A204.1 (cell line): ENCODE data around the gene HLA-F.

ENCODE experiments used
- FAIRE-seq: peaks from 2 replicates; lab custom pipeline; 2012; peaks lifted over from hg19 to GRCh38; lab: Jason Lieb, UNC

Gene HLA-F

GRCh38 chr6:29744621-29745020 lies 21.4 kb downstream of the HLA-F start:
- no peak for FAIRE-seq

DNA sequence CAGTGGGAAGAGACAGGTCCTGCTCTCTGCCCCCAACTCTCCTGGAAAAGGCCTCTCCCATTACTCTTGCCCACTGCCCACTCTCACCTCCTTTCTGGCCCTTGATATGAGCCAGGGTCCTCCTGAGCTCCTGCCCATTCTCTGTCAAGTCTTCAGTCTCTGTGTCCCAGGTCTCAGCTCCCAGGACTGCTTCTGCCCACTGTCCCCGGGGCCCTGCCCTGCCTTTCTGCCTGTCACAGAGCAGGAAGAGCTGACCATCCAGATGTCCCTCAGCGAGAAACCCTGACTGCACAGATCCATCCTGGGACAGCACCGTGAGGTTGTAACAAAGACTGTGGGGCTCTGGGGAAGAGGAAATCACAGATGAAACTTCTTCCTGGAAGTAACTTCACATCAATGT lies 22.2 kb downstream of the HLA-F start:
- no peak for FAIRE-seq

GRCh38 chr6:29745855-29746449 lies 22.7 kb downstream of the HLA-F start:
- no peak for FAIRE-seq

DNA sequence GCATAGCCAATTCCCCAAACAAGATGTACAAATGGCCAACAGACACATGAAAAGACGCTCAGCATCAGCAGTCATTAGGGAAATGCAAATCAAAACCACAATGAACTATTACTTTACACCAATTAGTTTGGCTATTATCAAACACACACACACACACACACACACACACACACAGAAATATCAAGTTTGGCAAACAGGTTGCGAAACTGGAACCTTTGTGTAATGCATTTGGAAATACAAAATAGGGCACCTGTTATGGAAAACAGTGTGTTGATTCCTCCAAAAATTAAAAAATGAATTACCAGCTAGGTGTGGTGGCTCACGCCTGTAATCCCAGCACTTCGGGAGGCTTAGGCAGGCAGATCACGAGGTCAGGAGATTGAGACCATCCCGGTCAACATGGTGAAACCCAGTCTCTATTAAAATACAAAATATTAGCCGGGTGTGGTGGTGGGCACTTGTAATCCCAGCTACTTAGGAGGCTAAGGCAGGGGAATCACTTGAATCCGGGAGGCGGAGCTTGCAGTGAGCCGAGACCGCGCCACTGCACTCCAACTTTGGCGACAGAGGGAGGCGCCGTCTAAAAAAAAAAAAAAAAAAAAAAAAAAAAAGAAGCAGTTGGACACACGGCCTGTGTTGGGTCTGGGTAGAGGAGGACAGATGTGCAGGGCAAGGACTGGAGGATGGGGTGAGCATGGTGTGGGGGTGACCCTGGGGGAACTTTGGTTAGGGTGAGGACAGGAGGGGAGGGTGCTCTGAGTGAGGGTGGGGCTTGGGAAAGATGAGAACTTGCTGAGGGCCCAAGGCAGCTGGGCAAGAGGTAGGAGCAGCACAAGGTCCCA lies 23.8 kb downstream of the HLA-F start:
- no peak for FAIRE-seq

- FAIRE-seq: no peak
These were observed 24.5 kb downstream of the HLA-F start for GRCh38 chr6:29747688-29748250.

GRCh38 chr6:29748391-29749307 lies 25.4 kb downstream of the HLA-F start:
- FAIRE-seq: no peak

DNA sequence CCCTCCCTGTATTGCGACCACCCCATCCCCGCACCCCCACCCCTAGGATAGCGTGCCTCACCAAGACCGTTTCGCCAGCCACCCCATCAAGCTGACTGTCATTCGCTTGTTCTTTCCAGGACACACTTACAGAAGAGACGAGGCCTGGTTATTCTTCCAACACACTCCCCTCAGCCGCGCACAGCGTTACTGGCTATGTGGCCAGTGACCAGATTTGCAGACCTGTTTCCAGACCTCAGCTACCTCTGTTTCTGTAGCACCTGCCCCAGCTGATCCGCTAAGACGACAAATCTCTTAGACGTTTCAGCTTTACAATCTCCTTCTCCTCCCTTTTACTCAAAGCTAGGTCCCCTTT lies 26.1 kb downstream of the HLA-F start:
- no peak for FAIRE-seq

DNA sequence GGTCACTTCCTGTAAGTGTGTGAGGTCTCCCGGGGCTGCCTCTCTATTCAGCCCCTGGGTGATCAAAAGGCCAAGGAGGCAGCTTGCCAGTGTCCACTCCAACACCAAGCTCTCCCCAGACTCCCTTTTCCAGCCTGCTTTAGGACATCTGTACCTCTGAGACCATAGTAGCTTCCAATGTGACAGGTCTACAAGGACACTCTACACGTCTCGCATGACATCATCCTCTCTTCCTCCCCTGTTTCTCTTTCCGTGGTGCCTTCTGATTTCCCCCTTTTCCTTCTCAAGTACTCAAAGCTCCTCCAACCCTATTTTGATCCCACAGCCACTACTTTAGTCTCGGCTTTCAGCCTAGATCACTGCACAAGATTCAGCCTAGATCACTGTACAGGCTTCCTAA lies 26.4 kb downstream of the HLA-F start:
- FAIRE-seq: no peak

DNA sequence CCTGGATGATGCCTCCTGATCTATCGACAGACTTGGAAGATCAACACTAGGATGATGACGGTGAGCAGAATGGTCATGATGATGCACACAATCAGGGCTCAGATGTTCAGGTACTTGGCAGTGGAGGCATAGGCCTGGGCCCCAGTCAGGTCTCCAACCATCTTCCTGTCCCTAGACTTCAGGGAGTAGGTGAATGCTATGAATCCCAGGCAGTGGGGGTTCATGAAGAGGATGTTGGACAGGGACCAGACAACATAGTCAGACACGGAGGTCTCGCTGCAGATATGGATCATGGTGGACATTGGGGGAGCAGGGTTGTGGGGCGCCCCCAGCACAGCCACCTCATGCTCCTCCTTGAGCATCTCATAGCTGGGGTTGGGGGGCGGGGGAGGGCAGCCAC lies 27.5 kb downstream of the HLA-F start:
- no peak for FAIRE-seq

GRCh38 chr6:29751480-29751879 lies 28.2 kb downstream of the HLA-F start:
- no peak for FAIRE-seq

- no peak for FAIRE-seq
These were observed 29.4 kb downstream of the HLA-F start for GRCh38 chr6:29752451-29753308.

GRCh38 chr6:29753309-29753644 lies 30.0 kb downstream of the HLA-F start:
- no peak for FAIRE-seq

- FAIRE-seq: no peak
These were observed 32.1 kb downstream of the HLA-F start for GRCh38 chr6:29755295-29755871.

- no peak for FAIRE-seq
These were observed 34.0 kb downstream of the HLA-F start for GRCh38 chr6:29757282-29757681.

- FAIRE-seq: no peak
These were observed 34.6 kb downstream of the HLA-F start for GRCh38 chr6:29757701-29758293.

DNA sequence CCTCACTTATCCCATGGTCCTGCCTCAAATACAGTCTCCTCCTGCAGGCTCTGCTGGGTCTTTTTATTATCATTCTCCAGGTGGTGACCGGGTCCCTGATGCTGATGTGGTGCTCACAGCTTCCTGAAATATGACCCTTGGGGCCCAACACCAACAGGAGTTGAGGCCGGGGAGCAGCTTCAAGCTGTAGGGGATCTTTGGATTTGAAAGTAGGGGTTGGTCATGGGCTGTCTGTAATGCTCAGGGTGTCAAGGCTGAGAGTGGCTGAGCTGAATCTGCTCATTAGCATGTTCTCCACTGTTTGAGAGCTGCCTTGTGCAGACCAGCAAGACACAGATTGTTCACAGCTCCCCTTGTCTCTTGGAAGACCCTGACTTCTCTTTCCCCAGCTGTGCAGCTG lies 35.5 kb downstream of the HLA-F start:
- FAIRE-seq: no peak

DNA sequence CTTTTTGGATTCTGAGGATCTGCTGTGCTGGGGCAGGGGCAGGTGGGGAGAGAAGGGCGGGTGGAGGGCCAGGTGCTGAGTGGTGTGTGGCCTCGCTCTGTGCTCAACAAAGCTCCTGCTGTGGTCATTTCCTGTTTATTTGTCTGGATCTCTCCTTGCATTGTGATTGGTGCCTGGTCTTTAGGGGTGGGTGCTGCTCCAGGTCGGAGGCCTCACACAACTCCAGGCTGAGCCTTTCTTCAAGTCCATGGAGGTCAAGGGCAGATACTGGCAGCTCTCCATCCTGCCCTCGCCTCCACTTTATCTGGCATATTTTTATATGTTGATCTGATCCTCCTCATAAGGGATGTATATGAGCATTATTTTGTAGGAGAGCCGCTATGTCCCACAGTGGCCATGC lies 36.2 kb downstream of the HLA-F start:
- no peak for FAIRE-seq

- FAIRE-seq: no peak
These were observed 37.1 kb downstream of the HLA-F start for GRCh38 chr6:29760328-29760727.

- no peak for FAIRE-seq
These were observed 38.8 kb downstream of the HLA-F start for GRCh38 chr6:29762051-29762450.

DNA sequence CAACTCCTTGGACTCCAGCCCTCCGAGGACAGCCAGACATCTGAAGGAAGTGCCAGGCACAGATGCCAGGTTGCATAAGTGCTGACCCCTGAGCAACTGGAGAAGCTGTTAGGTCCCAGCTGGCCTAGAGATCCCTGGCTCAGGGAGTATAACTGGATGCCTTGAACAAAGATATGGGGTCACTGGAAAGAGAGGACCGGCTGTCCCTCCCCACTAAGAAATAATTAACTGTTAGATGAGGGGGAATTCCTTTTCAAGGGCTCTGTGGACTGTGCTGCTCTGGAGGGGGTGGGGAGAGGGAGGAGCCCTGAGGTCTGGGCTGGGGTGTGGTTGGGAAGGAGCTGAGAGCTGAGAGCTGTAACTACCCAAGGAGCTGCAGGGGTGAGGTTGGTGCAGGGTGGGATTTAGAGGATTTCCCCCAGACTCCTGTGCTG lies 39.6 kb downstream of the HLA-F start:
- FAIRE-seq: no peak
